GM18867 (cell line): ENCODE measurements around the gene CCNI.
A peak's percentile ranks its signal among the peaks of the same experiment; 100 is the strongest.

Experiments used
- ATAC-seq: cut with Tn5 transposase; IDR thresholded peaks from one replicate; pipeline ENCODE4 v1.9.1; 2021; ENCODE audit warnings: mild to moderate bottlenecking, moderate library complexity; ENCODE audit not compliant: unreplicated experiment

CCNI gene

DNA sequence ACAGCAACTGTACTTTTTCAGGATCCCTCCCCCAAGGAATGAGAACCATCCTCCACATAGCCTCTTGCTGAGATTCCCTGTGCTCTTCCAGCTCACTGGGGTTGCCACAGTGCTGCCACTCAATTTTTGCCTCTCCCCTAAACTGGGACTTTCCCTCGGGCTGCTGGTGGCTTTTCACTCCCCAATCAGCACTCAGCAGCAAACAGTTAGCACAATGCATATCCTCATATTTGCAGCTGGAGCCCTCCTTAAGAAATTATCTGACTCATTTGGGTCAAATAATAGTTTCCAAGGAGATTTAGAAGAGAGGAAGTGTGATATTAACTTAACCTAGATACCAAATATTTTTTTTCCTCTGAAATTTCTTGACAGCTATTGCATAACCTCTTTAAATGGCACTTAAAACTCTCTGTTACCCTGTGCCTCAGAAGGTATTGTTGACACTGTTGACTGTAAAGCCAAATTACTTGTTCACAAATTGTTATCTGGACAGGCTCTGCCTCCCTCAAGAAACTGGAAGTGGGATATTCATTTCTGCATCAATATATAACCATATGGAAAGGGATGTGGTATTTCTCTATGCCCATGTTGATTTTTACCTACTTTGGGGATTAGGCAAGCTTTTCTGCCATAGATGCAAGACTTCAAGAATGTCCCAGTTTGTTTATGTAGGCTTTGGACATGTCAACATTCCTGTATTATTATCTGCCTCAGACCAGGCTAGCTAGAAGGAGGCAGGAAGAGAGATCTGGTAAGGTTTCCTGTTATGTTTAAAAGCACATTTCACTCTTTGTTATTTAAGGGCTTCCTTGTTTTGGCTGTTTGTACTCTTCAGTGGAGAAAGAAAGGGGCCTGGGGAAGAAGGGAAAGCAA, 68.2 kb downstream of the CCNI start:
- ATAC-seq: peak; percentile 63

DNA sequence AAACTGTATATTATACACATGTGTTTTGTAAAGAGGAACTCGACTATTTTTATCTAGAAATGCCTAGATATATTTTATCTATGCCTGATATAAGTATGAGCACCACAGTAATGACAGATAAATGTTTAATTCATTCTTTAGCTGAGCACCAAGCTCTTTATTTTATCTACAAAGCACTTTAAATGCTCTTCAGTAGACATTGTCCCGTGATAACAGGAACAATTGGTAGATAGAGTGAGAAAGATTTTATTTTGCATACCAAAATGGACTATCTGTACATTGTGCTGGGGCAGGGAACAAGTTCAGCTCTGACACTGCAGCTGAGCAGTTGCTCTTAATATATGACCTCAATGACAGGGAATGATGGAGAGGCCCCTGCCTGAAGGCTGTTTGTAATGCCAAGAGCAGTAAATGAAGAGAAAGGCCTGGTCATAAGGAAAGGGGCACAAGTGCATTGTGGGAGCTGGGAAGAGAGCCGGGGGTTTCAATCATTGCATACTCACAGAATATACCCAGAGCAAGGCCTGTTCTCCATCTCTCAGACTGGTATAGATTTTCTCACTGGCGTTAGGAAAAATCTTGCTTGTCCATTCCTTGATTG, 68.9 kb downstream of the CCNI start:
- no peak for ATAC-seq

DNA sequence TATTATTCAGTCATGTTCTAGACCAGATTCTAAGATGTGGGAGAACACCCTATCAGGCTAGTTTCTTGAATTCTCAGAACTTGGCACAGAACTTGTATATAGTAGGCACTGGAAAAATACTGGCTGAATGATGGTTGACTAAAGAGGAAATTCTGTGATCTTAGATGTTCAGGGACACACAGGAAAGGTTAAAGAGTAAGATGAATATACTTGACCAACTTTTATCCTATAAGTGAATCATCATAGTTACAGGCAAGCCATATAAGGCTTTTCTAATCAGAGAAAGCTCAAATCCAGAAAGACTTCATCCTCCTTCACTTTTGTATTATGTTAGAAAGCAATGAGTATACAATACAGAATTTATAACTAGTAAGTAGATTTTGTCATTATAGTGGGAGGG, 72.4 kb downstream of the CCNI start:
- ATAC-seq: no peak

DNA sequence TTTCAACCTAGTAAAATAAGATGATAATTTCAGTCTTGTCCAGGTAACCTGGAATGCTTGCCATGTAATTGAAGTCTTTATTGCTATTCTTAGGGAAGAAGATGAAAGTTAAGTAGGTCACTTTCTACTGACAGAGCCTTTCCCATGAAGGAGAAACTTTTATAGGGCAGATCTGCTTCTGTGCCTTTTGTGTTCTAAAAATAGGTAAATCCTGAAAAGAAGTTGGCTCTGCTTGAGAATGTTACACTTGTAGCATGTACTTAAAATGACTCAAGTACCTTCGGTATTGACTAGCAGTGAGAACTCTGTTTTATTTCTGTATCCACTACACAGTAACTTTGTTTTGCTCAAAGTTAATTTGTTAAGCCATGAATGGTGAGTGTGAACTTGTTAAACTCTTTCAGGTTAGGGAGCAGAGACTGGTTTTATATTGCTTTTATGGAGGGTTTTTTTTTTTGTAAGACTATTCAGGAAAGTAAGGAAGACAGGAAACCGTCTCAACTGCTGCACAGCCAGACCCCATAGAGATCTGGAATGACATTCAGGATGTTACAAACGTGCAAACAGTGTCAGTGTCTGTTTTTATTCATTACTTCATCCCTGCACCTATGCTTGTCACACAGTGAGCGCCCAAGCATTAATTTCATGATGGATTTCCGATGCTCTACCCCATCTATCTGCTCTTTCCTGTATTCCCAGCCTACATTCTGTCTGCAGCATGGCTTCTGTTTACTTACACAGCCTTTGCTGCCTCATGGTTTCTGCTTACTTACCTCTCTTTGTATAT, 73.3 kb downstream of the CCNI start:
- no peak for ATAC-seq

DNA sequence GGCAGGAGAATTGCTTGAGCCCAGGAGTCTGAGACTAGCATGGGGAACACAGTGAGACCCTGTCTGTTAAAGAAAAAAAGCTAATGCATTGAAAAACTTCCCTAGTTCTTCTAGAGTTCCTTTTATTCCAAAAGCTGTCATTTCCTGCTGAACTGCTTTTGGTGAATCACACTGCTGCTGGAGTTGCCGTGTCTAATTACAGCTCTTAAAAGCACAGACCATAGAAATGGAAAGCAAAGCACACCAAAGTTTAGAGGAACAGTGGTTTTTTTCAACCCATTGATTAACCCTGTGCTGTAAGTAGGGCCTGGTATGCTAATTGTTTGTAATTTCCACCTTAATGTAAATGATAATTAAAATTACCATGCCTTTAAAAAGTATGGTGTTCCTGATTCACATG, 73.9 kb downstream of the CCNI start:
- ATAC-seq: no peak

DNA sequence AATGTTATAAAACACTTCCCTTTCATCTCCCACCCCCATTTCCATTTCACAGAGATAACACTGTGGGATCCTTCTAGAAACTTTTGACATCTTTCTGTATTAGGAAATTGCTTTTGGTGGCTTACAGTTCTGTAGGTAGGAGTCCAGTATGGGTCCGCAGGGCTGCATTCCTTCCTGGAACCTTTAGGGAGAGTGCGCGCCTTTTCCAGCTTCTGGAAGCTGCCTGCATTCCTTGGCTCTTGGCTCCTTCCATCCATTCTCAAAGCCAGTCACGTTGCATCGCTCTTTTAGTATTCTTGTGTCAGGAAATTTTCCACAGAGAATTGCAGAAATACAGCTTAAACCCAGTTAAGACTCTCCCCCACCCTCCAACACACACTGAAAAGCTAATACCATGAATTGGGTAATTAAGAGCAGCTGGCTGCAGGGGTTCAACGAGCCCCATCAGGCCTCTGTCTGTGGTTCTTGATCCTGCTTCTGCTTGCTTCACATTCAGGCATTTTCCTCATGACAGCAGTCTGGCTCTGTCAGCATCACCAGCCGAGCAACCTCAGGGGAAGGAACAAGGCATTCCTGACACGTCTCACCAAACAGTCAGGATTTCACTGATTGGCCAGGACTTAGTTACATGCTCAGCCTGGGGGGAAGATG, 77.4 kb downstream of the CCNI start:
- ATAC-seq: no peak

DNA sequence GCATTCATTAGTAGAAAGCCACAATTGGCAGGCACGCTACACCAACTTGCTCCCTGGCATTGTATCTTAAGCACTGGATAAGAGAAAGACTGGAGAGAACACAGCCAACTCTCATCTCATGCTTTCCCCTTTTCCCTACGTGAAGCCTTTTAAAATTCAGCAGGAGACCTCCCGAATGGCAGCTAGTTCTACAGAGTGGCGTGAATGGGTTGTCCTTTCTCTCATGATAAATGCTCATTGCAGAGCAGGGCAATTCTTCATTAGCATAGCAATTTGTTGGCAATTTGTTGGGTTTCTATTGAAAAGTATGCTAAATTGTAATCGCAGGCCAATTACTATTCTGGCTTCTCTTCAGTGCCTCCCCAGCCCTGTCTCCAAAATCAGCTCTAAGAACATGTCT, 78.3 kb downstream of the CCNI start:
- ATAC-seq: no peak
